Measurements from ENCODE around the gene MS4A15.

Gene MS4A15

GRCh38 chr11:60767388-60767811, 10.7 kb downstream of the MS4A15 start:
- H3K4me3 ChIP-seq (ENCODE audit: low read depth, low read length) = no peak overlapping the region
- DNase-seq (ENCODE audit: low read depth, low spot score) = no peak
- in situ Hi-C loops (cut with HindIII; ENCODE audit: low sequenced_read_pairs) = no loop called here
- peak; percentile 46 for TF ChIP-seq CTCF (IDR thresholded peaks at IDR 0.05; ENCODE audit: low read depth, low read length)

- in situ Hi-C loops (cut with HindIII; ENCODE audit: low sequenced_read_pairs) = no loop called here
- no peak overlapping the region for H3K4me3 ChIP-seq (ENCODE audit: low read depth, low read length)
- DNase-seq (ENCODE audit: low read depth, low spot score) = no peak
- no peak for TF ChIP-seq CTCF (IDR thresholded peaks at IDR 0.05; ENCODE audit: low read depth, low read length)
Observed at GRCh38 chr11:60768202-60768601, 11.5 kb downstream of the MS4A15 start.

- H3K4me3 ChIP-seq (ENCODE audit: low read depth, low read length) = no peak overlapping the region
- no peak for TF ChIP-seq CTCF (IDR thresholded peaks at IDR 0.05; ENCODE audit: low read depth, low read length)
- DNase-seq (ENCODE audit: low read depth, low spot score) = no peak
- in situ Hi-C loops (cut with HindIII; ENCODE audit: low sequenced_read_pairs) = no loop called here
Observed at GRCh38 chr11:60769273-60769672, 12.6 kb downstream of the MS4A15 start.

- no peak for DNase-seq (ENCODE audit: low read depth, low spot score)
- no peak overlapping the region for H3K4me3 ChIP-seq (ENCODE audit: low read depth, low read length)
- in situ Hi-C loops (cut with HindIII; ENCODE audit: low sequenced_read_pairs) = no loop called here
- TF ChIP-seq CTCF (IDR thresholded peaks at IDR 0.05; ENCODE audit: low read depth, low read length) = no peak
Observed at GRCh38 chr11:60769811-60770210, 13.1 kb downstream of the MS4A15 start.

- no peak overlapping the region for H3K4me3 ChIP-seq (ENCODE audit: low read depth, low read length)
- DNase-seq (ENCODE audit: low read depth, low spot score) = no peak
- TF ChIP-seq CTCF (IDR thresholded peaks at IDR 0.05; ENCODE audit: low read depth, low read length) = no peak
- in situ Hi-C loops (cut with HindIII; ENCODE audit: low sequenced_read_pairs) = no loop called here
Observed at GRCh38 chr11:60771146-60771545, 14.5 kb downstream of the MS4A15 start.

GRCh38 chr11:60771879-60772525, 15.3 kb downstream of the MS4A15 start:
- DNase-seq (ENCODE audit: low read depth, low spot score) = no peak
- in situ Hi-C loops (cut with HindIII; ENCODE audit: low sequenced_read_pairs) = no loop called here
- TF ChIP-seq CTCF (IDR thresholded peaks at IDR 0.05; ENCODE audit: low read depth, low read length) = no peak

More at GRCh38 chr11:60771879-60772525, 15.3 kb downstream of the MS4A15 start:
- H3K4me3 ChIP-seq (ENCODE audit: low read depth, low read length) = no peak overlapping the region

Measured in astrocyte of the spinal cord (primary cell).